Activated naive CD8-positive, alpha-beta T cell treated with anti-CD3 and anti-CD28 coated beads, Interleukin-2, amount 50 U/mL, for 16 hours (primary cell): ENCODE measurements around the gene GOSR1.
"Not testable (repeated sequence)": the region's sequence is repeated elsewhere in the genome, so short reads cannot be mapped to it uniquely, and the experiment has no call there.

Experiments used
- DNase-seq: peaks from one replicate; pipeline ENCODE4 v3.0.0-alpha.2; 2020; ENCODE audit warnings: low read depth, low spot score

GOSR1 gene

DNA sequence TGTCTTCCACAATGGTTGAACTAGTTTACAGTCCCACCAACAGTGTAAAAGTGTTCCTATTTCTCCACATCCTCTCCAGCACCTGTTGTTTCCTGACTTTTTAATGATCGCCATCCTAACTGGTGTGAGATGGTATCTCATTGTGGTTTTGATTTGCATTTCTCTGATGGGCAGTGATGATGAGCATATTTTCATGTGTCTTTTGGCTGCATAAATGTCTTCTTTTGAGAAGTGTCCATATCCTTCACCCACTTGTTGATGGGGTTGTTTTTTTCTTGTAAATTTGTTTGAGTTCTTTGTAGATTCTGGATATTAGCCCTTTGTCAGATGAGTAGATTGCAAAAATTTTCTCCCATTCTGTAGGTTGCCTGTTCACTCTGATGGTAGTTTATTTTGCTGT is 84.6 kb downstream of the GOSR1 start:
- DNase-seq: not testable (repeated sequence)

DNA sequence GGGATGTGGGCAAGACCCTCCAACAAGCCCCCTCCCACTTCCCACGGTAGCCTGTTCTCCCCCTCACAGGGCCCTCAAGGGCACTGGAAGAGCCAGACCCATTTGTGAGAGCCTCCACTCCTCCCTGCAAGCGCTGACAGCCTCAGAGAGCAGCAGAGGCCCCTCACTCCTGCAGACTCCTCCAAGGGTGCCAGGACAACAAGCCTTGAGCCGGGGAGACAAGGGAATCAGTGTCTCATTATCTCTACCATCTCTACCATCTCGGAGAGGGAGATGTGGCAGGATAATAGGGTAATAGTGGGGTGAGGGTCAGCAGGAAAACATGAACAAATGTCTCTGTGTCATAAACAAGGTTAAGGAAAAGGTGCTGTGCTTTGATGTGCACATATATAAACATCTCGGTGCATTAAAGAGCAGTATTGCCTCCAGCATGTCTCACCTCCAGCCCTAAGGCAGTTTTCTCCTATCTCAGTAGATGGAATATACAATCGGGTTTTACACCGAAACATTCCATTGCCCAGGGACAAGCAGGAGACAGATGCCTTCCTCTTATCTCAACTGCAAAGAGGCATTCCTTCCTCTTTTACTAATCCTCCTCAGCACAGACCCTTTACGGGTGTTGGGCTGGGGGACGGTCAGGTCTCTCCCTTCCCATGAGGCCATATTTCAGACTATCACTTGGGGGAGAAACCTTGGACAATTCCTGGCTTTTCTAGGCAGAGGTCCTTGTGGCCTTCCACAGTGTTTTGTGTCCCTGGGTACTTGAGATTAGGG is 86.1 kb downstream of the GOSR1 start:
- not testable (repeated sequence) for DNase-seq

DNA sequence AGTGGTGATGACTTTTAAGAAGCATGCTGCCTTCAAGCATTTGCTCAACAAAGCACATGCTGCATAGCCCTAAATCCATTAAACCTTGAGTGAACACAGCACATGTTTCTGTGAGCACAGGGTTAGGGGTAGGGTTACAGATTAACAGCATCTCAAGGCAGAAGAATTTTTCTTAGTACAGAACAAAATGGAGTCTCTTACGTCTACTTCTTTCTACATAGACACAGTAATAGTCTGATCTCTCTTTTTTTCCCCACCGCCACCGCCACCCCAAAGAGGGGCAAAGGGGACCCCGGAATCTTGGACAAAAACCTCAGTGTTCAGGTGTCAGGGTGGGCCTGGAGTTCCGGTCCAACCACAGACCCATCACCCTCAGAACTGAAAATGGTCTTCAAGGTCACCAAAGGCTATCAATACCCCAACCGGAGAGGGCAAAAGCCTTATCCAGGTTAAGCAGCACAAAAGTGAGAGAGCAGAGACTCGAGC is 86.7 kb downstream of the GOSR1 start:
- DNase-seq: not testable (repeated sequence)

- DNase-seq: not testable (repeated sequence)
Observed at GRCh38 chr17:30564422-30565072, 87.3 kb downstream of the GOSR1 start.

DNA sequence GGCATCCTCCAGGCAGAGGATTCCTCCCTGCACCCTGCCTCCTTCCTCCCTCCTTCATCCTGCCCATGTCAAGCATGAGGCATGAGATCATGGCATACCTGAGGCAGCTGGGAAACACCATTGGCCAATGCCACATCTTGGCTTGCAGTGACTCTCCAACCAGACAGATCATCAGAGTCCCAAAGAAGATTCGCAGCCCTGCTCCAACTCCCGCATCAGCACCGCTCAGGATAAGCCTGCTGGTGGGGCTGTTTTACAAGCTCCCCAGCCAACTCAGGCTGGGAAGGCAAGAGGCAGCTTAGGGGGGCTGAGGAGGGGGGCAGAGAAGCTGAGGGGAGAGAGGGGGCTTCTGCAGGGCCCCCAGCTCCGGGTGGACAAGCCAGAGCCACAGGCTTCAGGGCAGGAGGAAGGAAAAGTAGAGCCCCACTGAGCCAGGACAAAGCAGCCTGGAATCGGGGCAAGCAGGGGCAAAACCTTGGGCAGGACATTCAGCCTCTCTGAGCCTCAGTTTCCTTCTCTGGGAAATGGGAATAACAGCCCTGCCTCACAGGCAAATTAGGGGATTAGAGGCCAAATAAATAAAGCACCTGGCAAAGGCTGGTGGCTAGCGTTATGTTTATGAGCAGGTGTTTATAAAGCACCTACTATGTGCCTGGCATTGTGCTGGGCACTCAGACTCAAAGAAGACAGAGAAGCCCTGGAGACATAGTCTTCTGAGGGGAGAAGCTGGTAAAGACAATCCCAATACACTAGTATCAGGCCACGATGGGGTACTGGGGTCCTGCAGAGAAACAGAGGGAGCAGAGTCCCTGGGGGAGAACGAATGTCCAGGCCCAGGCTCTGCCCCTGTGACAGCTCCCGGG is 88.1 kb downstream of the GOSR1 start:
- no peak for DNase-seq

DNA sequence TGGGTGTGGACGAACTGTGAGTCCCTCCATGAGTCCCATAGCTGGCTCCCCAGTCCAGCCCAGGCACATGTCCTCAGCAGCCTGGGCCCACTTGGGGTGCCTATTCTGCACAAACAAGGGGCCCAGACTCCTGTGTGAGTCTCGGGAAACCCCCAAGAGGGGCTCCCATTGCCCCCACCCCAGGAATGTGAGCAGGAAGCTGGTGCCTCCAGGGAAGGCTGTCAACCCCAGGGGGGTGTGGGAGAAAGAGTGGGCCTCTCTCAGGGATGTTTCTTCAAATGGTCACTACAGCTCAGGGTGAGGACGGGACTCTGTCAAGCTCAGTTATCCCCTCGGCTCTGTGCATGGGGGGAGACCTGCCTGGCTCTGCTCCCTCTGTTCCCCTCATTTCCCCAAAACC is 88.9 kb downstream of the GOSR1 start:
- not testable (repeated sequence) for DNase-seq

- not testable (repeated sequence) for DNase-seq
Observed at GRCh38 chr17:30566516-30567225, 89.5 kb downstream of the GOSR1 start.

DNA sequence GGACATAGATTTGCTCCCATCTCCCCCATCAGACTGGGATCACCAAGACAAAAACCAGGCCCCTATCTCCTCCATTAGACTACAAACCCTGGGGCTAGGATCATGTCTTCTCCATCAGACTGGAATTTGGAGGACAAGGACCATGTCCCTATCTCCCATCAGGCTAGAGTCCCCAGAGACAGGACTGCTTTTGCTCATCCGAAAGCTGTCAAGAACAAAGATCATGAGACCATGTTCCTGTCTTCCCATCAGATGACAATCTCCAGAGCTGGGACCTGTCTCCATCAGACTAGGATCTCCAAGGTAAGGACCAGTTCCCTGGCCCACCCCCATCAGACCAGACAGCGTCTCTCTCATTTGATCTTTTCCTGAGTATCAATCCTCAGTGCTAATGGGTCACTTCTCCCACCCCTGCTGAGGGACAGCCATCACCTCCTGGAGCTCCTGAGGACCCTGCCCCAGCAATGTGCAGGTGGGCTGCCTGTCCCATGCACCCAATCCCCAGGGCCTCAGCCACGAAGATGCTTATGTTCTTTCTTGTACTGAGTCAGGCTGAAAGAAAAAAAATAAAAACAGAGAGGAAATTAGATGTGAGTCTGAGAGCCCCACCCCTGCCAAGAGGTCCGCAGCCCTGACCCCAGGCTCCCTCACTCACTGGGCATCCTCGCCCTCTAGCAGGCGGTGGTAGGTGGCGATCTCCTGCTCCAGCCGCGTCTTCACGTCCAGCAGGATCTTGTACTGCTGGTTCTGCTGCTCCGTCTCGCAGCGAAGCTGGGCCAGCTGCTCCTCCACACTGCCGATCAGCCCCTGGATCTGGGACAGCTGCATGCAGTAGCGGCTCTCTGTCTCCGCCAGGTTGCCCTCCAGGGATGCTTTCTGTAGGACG is 90.3 kb downstream of the GOSR1 start:
- DNase-seq: no peak

- no peak for DNase-seq
Observed at GRCh38 chr17:30568117-30568430, 90.9 kb downstream of the GOSR1 start.

DNA sequence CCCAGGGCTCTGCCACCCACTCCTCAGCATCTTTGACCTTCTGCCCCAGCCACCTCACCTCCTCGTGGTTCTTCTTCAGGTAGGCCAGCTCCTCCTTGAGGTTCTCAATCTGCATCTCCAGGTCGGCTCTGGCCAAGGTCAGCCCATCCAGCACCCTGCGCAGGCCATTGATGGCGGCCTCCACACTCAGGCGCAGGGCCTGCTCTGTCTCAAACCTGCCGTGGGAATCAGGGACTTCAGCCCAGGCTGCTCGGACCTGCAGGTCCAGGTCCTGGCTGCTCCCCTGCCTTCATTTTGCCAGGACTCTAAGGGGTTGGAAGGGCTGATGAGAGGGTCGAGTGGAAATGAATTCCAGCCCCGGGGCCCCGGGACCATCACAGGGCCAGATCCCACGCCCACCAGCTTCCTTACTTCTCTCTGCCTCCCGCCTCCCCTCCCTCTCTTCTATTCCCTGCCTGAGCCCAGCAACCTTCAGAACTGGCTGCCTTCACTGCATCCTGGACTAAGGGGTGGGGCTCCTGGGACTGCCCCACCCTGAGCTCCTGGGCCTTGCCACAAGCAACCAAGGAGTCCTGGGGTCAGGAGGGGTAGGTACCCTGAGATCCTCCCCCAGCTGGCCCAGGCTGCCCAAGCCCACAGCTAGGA is 92.4 kb downstream of the GOSR1 start:
- not testable (repeated sequence) for DNase-seq

- DNase-seq: no peak
Observed at GRCh38 chr17:30570191-30570590, 93.0 kb downstream of the GOSR1 start.

DNA sequence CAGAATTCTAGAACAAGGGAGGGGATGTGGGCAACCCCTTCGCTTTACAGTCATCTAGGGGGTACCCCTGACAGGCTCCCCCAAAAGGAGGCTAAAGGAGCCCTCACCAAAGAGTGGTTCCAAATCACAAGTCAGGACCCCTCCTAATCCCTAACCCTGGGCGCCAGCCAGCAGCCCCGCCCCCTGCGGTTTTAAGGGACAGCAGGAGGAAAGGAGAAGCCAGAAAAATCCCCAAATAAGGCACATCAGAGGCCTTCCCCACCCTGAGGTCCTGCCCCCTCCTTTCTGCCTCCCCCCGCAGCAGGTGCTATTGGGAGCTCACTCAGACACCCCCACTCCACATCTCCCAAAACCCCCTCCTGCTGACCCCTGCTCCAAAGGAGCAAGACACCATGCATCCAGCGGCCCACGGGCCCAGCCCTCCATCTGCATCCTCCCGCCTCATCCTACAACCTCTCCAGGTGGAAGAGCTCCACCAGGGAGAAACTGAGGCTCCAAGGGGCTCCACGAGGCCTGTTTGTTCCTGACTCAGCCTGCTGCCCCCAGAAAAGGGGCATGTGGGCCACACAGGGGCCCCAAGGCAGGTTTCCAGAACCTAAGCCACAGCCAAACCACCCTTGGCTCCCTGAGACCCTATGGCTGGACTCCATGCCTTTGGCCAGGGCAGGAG is 93.5 kb downstream of the GOSR1 start:
- DNase-seq: no peak

DNA sequence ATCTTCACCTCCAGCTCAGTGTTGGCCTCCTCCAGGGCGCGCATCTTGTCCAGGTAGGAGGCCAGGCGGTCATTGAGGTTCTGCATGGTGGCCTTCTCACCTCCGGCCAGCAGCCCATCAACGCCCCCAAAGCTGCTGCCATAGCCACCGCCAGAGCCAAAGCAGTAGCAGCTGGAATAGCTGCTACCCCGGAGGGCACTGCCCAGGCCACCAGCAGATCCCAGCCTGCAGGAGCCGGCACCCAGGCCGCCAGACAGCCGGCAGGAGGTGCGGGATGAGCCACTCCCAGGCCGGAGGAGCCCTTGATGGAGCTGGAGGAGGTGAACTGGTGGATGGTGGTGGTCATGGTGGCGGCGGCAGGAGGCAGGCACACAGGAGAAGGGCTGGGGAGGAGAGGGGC is 94.2 kb downstream of the GOSR1 start:
- DNase-seq: not testable (repeated sequence)

- no peak for DNase-seq
Observed at GRCh38 chr17:30571921-30572320, 94.7 kb downstream of the GOSR1 start.

GRCh38 chr17:30572651-30573554 is 95.7 kb downstream of the GOSR1 start:
- not testable (repeated sequence) for DNase-seq

- DNase-seq: no peak
Observed at GRCh38 chr17:30573603-30574175, 96.5 kb downstream of the GOSR1 start.

DNA sequence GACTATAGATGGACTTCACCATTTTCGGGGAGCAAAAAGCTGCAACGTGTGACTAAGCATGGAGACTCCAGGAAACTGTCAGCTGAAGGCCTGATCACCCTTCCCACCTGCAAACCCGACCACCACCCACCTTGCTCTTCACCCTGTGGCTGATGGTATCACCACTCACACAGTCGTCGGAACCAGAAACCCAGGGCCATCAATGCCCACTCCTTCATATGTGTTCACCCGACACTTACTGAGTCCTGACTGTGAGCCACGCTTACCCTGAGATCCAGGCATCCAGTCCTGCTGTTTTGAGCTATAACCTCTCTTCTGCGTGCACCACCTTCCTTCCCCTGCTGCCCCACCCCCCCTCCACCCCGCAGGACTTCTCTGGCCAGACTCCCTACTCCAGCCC is 97.1 kb downstream of the GOSR1 start:
- not testable (repeated sequence) for DNase-seq

GRCh38 chr17:30574806-30575205 is 97.6 kb downstream of the GOSR1 start:
- not testable (repeated sequence) for DNase-seq
